K562 (cell line): ENCODE data around the gene RING1. TPM values are rescaled to one million over a fixed set of nuclear protein-coding genes. Genes with fewer than 3 reads are reported as not detected.

Experiments used
- CHD2 ChIP-seq: IDR thresholded peaks from 2 replicates; pipeline ENCODE4 v1.6.1; 2011; ENCODE audit warnings: low read depth, low read length
- EGR1 ChIP-seq: fragments of 450-650 bp; conservative IDR thresholded peaks from 2 replicates; pipeline ENCODE4 v1.6.1; 2017; ENCODE audit warnings: mild to moderate bottlenecking
- GATAD2A ChIP-seq: fragments of 450-650 bp; IDR thresholded peaks from 2 replicates; pipeline ENCODE4 v1.6.1; 2017
- POLR2AphosphoS2 ChIP-seq: IDR thresholded peaks from 2 replicates; pipeline ENCODE4 v1.6.1; 2012; ENCODE audit warnings: low read length, improper control_type of control experiment
- SMARCA4 ChIP-seq: fragments of 450-650 bp; IDR thresholded peaks from 2 replicates; pipeline ENCODE4 v1.6.1; 2016
- SMARCC2 ChIP-seq: fragments of 450-650 bp; IDR thresholded peaks from 2 replicates; pipeline ENCODE4 v1.6.1; 2017; ENCODE audit warnings: antibody characterized with exemption, moderate library complexity, mild to moderate bottlenecking, low read depth
- TAF7 ChIP-seq: fragments of 450-650 bp; IDR thresholded peaks from 2 replicates; pipeline ENCODE4 v1.6.1; 2016; ENCODE audit warnings: missing genetic modification characterization, missing compliant biosample characterization
- TBP ChIP-seq: optimal IDR thresholded peaks from 2 replicates; pipeline ENCODE3; 2011; ENCODE audit warnings: low read depth, low read length, improper control_type of control experiment
- YY1 ChIP-seq, 3 experiments: IDR thresholded peaks; 2 replicates each; pipeline ENCODE4 v1.6.1; 2011; ENCODE audit warnings: low read length in 2 of 3, mild to moderate bottlenecking in 2 of 3, moderate library complexity in 2 of 3, borderline replicate concordance in 1 of 3, control low read depth in 1 of 3, low read depth in 1 of 3; ENCODE audit not compliant: insufficient read depth in 3 of 3, insufficient replicate concordance in 2 of 3, control insufficient read depth in 1 of 3, insufficient read length in 1 of 3; ENCODE audit errors: extremely low read depth in 1 of 3
- ZNF224 ChIP-seq: sonication (generic); formaldehyde crosslinking; IDR thresholded peaks from 2 replicates; pipeline ENCODE4 v1.8.0; 2022; ENCODE audit warnings: mild to moderate bottlenecking, missing genetic modification reagents
- ZNF740 ChIP-seq, 3 experiments: fragments of 200-800 bp in 1 of 3; sonication (Bioruptor generic) in 1 of 3; sonication (generic) in 1 of 3; formaldehyde crosslinking in 1 of 3; IDR thresholded peaks; 2 replicates each; pipeline versions ENCODE4 v1.6.1 to v1.8.0; 2016 to 2022; ENCODE audit warnings: mild to moderate bottlenecking in 2 of 3, missing compliant biosample characterization in 2 of 3, missing genetic modification characterization in 2 of 3, missing genetic modification reagents in 1 of 3
- polyA plus RNA-seq, 8 experiments: library from polyadenylated mRNA; depleted of rRNA in 4 of 8; stranded (reverse) in 5 of 8; unstranded in 3 of 8; fragments of >200 nt; fragmentation: Nextera tagmentation in 2 of 8; fragmentation: Illumina TruSeq in 1 of 8; extraction: Ambion mirVana in 2 of 8; extraction: Trizol in 1 of 8; gene quantifications; 2 replicates each; pipeline versions ENCODE4 v1.2.1 to v1.2.3, GENCODE V29; 2011 to 2014; ENCODE audit warnings: inconsistent platforms in 1 of 8, missing spikeins in 1 of 8
- total RNA-seq, 7 experiments: library from RNA; depleted of rRNA in 6 of 7; stranded (reverse); fragments of >200 nt in 6 of 7; fragmentation: Illumina TruSeq in 2 of 7; extraction: Trizol in 2 of 7; gene quantifications; 2 replicates each; pipeline versions ENCODE4 v1.2.1 to v1.2.3, GENCODE V29; 2011 to 2021; ENCODE audit warnings: low replicate concordance in 1 of 7
- TF ChIP-seq, protein P1 (sequence below), 2 experiments: IDR thresholded peaks; 2 replicates each; pipeline ENCODE4 v1.6.1; 2012; ENCODE audit warnings: improper control_type of control experiment in 2 of 2, low read depth in 2 of 2, low read length in 2 of 2, borderline replicate concordance in 1 of 2
- TF ChIP-seq, protein P2 (sequence below): fragments of 450-650 bp; formaldehyde crosslinking; conservative IDR thresholded peaks from 2 replicates; pipeline ENCODE4 v1.4.0; 2022; ENCODE audit warnings: mild to moderate bottlenecking, missing genetic modification characterization
- TF ChIP-seq, protein P3 (sequence below): fragments of 450-650 bp; IDR thresholded peaks from 2 replicates; pipeline ENCODE4 v1.6.1; 2016; ENCODE audit warnings: antibody characterized with exemption
- TF ChIP-seq, protein P4 (sequence below): sonication (generic); formaldehyde crosslinking; IDR thresholded peaks from 2 replicates; pipeline ENCODE4 v1.8.0; 2022; ENCODE audit warnings: mild to moderate bottlenecking, missing genetic modification reagents

RING1 gene
- total and polyA plus RNA-seq, 9 of the 15 experiments (the other 6 are each of a cell fraction or from before 2014, with no cell fraction given) = 4.2 to 59.1 (median 36.9) TPM

- TF ChIP-seq, protein P1, sequence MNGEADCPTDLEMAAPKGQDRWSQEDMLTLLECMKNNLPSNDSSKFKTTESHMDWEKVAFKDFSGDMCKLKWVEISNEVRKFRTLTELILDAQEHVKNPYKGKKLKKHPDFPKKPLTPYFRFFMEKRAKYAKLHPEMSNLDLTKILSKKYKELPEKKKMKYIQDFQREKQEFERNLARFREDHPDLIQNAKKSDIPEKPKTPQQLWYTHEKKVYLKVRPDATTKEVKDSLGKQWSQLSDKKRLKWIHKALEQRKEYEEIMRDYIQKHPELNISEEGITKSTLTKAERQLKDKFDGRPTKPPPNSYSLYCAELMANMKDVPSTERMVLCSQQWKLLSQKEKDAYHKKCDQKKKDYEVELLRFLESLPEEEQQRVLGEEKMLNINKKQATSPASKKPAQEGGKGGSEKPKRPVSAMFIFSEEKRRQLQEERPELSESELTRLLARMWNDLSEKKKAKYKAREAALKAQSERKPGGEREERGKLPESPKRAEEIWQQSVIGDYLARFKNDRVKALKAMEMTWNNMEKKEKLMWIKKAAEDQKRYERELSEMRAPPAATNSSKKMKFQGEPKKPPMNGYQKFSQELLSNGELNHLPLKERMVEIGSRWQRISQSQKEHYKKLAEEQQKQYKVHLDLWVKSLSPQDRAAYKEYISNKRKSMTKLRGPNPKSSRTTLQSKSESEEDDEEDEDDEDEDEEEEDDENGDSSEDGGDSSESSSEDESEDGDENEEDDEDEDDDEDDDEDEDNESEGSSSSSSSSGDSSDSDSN (IDR thresholded peaks at IDR 0.05; ENCODE audit: borderline replicate concordance in 1 of 2, low read depth in 2 of 2, low read length in 2 of 2) = peak; percentile 81 to 86; a peak in 3 of 4 replicates
- TF ChIP-seq CHD2 (peak; percentile 52; the same call in 1 of the 2 replicates), YY1 (IDR thresholded peaks at IDR 0.05; ENCODE audit: borderline replicate concordance in 1 of 3, control insufficient read depth in 1 of 3, extremely low read depth in 1 of 3, insufficient read depth in 3 of 3, insufficient read length in 1 of 3, insufficient replicate concordance in 2 of 3, low read depth in 1 of 3, low read length in 2 of 3) (peak in 1 of 3 experiments; percentile 26), ZNF740 (CRISPR knock-in tag; IDR thresholded peaks at IDR 0.05) (0 out of 2 replicates have a peak, but pooled peaks have one; percentile 34), ZNF740 (tag; IDR thresholded peaks at IDR 0.05) (no peak), TAF7 (0 out of 2 replicates have a peak, but pooled peaks have one; percentile 22), SMARCA4 (0 out of 2 replicates have a peak, but pooled peaks have one; percentile 16), TBP (peak; percentile 30), SMARCC2 (peak; percentile 21; the same call in 1 of the 2 replicates), GATAD2A (peak; percentile 30; the same call in 1 of the 2 replicates), POLR2AphosphoS2 (peak; percentile 0; the same call in 1 of the 2 replicates), ZNF224 (0 out of 2 replicates have a peak, but pooled peaks have one; percentile 44), EGR1 (peak; percentile 44; the same call in 1 of the 2 replicates)
- TF ChIP-seq, protein P2, sequence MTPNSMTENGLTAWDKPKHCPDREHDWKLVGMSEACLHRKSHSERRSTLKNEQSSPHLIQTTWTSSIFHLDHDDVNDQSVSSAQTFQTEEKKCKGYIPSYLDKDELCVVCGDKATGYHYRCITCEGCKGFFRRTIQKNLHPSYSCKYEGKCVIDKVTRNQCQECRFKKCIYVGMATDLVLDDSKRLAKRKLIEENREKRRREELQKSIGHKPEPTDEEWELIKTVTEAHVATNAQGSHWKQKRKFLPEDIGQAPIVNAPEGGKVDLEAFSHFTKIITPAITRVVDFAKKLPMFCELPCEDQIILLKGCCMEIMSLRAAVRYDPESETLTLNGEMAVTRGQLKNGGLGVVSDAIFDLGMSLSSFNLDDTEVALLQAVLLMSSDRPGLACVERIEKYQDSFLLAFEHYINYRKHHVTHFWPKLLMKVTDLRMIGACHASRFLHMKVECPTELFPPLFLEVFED (CRISPR knock-in tag) = no peak
- TF ChIP-seq, protein P3, sequence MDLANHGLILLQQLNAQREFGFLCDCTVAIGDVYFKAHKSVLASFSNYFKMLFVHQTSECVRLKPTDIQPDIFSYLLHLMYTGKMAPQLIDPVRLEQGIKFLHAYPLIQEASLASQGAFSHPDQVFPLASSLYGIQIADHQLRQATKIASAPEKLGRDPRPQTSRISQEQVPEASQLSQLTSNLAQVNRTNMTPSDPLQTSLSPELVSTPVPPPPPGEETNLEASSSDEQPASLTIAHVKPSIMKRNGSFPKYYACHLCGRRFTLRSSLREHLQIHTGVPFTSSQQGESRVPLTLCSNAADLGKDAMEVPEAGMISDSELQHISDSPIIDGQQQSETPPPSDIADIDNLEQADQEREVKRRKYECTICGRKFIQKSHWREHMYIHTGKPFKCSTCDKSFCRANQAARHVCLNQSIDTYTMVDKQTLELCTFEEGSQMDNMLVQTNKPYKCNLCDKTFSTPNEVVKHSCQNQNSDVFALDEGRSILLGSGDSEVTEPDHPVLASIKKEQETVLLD = no peak
- TF ChIP-seq, protein P4, sequence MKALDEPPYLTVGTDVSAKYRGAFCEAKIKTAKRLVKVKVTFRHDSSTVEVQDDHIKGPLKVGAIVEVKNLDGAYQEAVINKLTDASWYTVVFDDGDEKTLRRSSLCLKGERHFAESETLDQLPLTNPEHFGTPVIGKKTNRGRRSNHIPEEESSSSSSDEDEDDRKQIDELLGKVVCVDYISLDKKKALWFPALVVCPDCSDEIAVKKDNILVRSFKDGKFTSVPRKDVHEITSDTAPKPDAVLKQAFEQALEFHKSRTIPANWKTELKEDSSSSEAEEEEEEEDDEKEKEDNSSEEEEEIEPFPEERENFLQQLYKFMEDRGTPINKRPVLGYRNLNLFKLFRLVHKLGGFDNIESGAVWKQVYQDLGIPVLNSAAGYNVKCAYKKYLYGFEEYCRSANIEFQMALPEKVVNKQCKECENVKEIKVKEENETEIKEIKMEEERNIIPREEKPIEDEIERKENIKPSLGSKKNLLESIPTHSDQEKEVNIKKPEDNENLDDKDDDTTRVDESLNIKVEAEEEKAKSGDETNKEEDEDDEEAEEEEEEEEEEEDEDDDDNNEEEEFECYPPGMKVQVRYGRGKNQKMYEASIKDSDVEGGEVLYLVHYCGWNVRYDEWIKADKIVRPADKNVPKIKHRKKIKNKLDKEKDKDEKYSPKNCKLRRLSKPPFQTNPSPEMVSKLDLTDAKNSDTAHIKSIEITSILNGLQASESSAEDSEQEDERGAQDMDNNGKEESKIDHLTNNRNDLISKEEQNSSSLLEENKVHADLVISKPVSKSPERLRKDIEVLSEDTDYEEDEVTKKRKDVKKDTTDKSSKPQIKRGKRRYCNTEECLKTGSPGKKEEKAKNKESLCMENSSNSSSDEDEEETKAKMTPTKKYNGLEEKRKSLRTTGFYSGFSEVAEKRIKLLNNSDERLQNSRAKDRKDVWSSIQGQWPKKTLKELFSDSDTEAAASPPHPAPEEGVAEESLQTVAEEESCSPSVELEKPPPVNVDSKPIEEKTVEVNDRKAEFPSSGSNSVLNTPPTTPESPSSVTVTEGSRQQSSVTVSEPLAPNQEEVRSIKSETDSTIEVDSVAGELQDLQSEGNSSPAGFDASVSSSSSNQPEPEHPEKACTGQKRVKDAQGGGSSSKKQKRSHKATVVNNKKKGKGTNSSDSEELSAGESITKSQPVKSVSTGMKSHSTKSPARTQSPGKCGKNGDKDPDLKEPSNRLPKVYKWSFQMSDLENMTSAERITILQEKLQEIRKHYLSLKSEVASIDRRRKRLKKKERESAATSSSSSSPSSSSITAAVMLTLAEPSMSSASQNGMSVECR (CRISPR knock-in tag) = peak; percentile 3; the same call in 1 of the 2 replicates
These were observed 679 bp upstream of the RING1 start (continued) for GRCh38 chr6:33207552-33208090.
